IMR-90 (cell line): Measurements from ENCODE around the gene KIFC3. TPM values are rescaled to one million over a fixed set of nuclear protein-coding genes. Genes with fewer than 3 reads are reported as not detected.

Experiments
- ATAC-seq: fragments of 200-7000 bp; cut with Tn5 transposase; 2 replicates; pipeline ENCODE4 v1.9.1; 2020; ENCODE audit warnings: low read depth, mild to moderate bottlenecking, moderate library complexity
- BruUV-seq: library from RNA; stranded (reverse); fragments of 400-500 nt; replicated peaks from 2 replicates; lab custom pipeline; 2021; lab: Mats Ljungman, UMichigan
- CTCF ChIA-PET: fragments of 300-600 bp; formaldehyde crosslinking; extraction: SDS; loops from one replicate; lab custom pipeline; 2021; ENCODE audit warnings: antibody characterized with exemption; lab: Yijun Ruan, JAX
- POLR2A ChIA-PET: fragments of 300-600 bp; sonication (Branson Sonifier 250); formaldehyde crosslinking; loops from one replicate; lab custom pipeline; 2022; ENCODE audit warnings: antibody characterized with exemption; ENCODE audit not compliant: unreplicated experiment; lab: Charles Lee
- DNase-seq: peaks from one replicate; pipeline ENCODE4 v3.0.0; 2013
- H2AFZ ChIP-seq: replicated peaks from 2 replicates; pipeline ENCODE3; 2013; ENCODE audit warnings: low read length, mild to moderate bottlenecking; ENCODE audit not compliant: poor library complexity
- H2AK5ac ChIP-seq: 2 replicates; pipeline ENCODE4 v1.6.1; 2013; ENCODE audit warnings: low read depth, low read length, inconsistent platforms
- H2AK9ac ChIP-seq: replicated peaks from 2 replicates; pipeline ENCODE3; 2013; ENCODE audit warnings: mild to moderate bottlenecking, low read depth, low read length, moderate library complexity; ENCODE audit not compliant: poor library complexity
- H2BK120ac ChIP-seq: 2 replicates; pipeline ENCODE4 v1.6.1; 2013; ENCODE audit warnings: low read depth, low read length, inconsistent platforms
- H2BK15ac ChIP-seq: 3 replicates; pipeline ENCODE4 v1.6.1; 2013; ENCODE audit warnings: low read depth, low read length, inconsistent platforms
- H2BK20ac ChIP-seq: 2 replicates; pipeline ENCODE4 v1.6.1; 2013; ENCODE audit warnings: low read depth, mild to moderate bottlenecking, inconsistent platforms, low read length, moderate library complexity
- H2BK5ac ChIP-seq: 2 replicates; pipeline ENCODE4 v1.6.1; 2013; ENCODE audit warnings: mild to moderate bottlenecking, low read depth, low read length, inconsistent platforms; ENCODE audit not compliant: poor library complexity, severe bottlenecking
- H3K14ac ChIP-seq: replicated peaks from 2 replicates; pipeline ENCODE4 v1.6.1; 2013; ENCODE audit warnings: low read depth, low read length, inconsistent platforms
- H3K18ac ChIP-seq: 2 replicates; pipeline ENCODE4 v1.6.1; 2013; ENCODE audit warnings: low read depth, low read length, control low read depth
- H3K23ac ChIP-seq: 2 replicates; pipeline ENCODE4 v1.6.1; 2013; ENCODE audit warnings: low read depth, low read length, inconsistent platforms
- H3K27ac ChIP-seq: 2 replicates; pipeline ENCODE4 v1.5.1; 2013; ENCODE audit warnings: mild to moderate bottlenecking, control low read depth, low read length; ENCODE audit not compliant: insufficient read depth
- H3K27me3 ChIP-seq: 2 replicates; pipeline ENCODE4 v1.6.1; 2013; ENCODE audit warnings: low read length; ENCODE audit not compliant: control insufficient read depth, insufficient read depth
- H3K36me3 ChIP-seq: 2 replicates; pipeline ENCODE4 v1.6.1; 2013; ENCODE audit warnings: low read length, mixed read lengths; ENCODE audit not compliant: control insufficient read depth, insufficient read depth
- H3K4ac ChIP-seq: 2 replicates; pipeline ENCODE4 v1.6.1; 2013; ENCODE audit warnings: low read depth, low read length, inconsistent platforms
- H3K4me1 ChIP-seq: 2 replicates; pipeline ENCODE4 v1.6.1; 2013; ENCODE audit warnings: low read length, mixed read lengths; ENCODE audit not compliant: control insufficient read depth, insufficient read depth
- H3K4me2 ChIP-seq: 2 replicates; pipeline ENCODE4 v1.6.1; 2013; ENCODE audit warnings: low read depth, mild to moderate bottlenecking, control low read depth, low read length, moderate library complexity
- H3K4me3 ChIP-seq: 2 replicates; pipeline ENCODE4 v1.5.1; 2013; ENCODE audit warnings: low read depth, mild to moderate bottlenecking, control low read depth, low read length, moderate library complexity; ENCODE audit not compliant: insufficient read depth
- H3K56ac ChIP-seq: 2 replicates; pipeline ENCODE4 v1.6.1; 2013; ENCODE audit warnings: low read length, inconsistent platforms; ENCODE audit not compliant: insufficient read depth; ENCODE audit errors: extremely low read depth
- H3K79me1 ChIP-seq, 2 experiments: 2 replicates each; pipeline ENCODE4 v1.6.1; 2013; ENCODE audit warnings: low read length in 2 of 2, inconsistent platforms in 1 of 2, low read depth in 1 of 2
- H3K9ac ChIP-seq: 2 replicates; pipeline ENCODE4 v1.6.1; 2013; ENCODE audit warnings: low read depth, low read length, control low read depth
- H3K9me1 ChIP-seq: 2 replicates; pipeline ENCODE4 v1.6.1; 2013; ENCODE audit warnings: low read length, inconsistent platforms; ENCODE audit not compliant: insufficient read depth
- H3K9me3 ChIP-seq: 2 replicates; pipeline ENCODE4 v1.6.1; 2013; ENCODE audit warnings: low read length; ENCODE audit not compliant: control insufficient read depth, insufficient read depth
- H4K20me1 ChIP-seq: 2 replicates; pipeline ENCODE4 v1.6.1; 2013; ENCODE audit warnings: low read length, inconsistent platforms; ENCODE audit not compliant: insufficient read depth
- H4K5ac ChIP-seq: 2 replicates; pipeline ENCODE4 v1.6.1; 2013; ENCODE audit warnings: mild to moderate bottlenecking, low read depth, low read length, control low read depth
- H4K8ac ChIP-seq, 2 experiments: 2 replicates each; pipeline ENCODE4 v1.6.1; 2013; ENCODE audit warnings: low read depth in 2 of 2, low read length in 2 of 2, control low read depth in 1 of 2, inconsistent platforms in 1 of 2
- H4K91ac ChIP-seq: 2 replicates; pipeline ENCODE4 v1.6.1; 2013; ENCODE audit warnings: low read depth, low read length, inconsistent platforms; ENCODE audit not compliant: insufficient read depth
- BHLHE40 ChIP-seq: fragments of 150-350 bp; IDR thresholded peaks from 2 replicates; pipeline ENCODE4 v1.6.1; 2016; ENCODE audit warnings: mild to moderate bottlenecking, low read depth, low read length
- CEBPB ChIP-seq: IDR thresholded peaks from 2 replicates; pipeline ENCODE4 v1.6.1; 2012; ENCODE audit warnings: low read depth, low read length, improper control_type of control experiment
- CHD1 ChIP-seq: IDR thresholded peaks from 2 replicates; pipeline ENCODE4 v1.6.1; 2012; ENCODE audit warnings: low read depth, low read length, improper control_type of control experiment
- FOS ChIP-seq: fragments of 150-350 bp; IDR thresholded peaks from 2 replicates; pipeline ENCODE4 v1.6.1; 2016; ENCODE audit warnings: low read depth, low read length
- MAFK ChIP-seq: IDR thresholded peaks from 2 replicates; pipeline ENCODE4 v1.6.1; 2012; ENCODE audit warnings: low read depth, low read length, improper control_type of control experiment
- MAZ ChIP-seq: IDR thresholded peaks from 2 replicates; pipeline ENCODE4 v1.6.1; 2012; ENCODE audit warnings: low read depth, mild to moderate bottlenecking, low read length, improper control_type of control experiment, moderate library complexity, borderline replicate concordance
- MXI1 ChIP-seq: IDR thresholded peaks from 2 replicates; pipeline ENCODE4 v1.6.1; 2012; ENCODE audit warnings: low read depth, mild to moderate bottlenecking, low read length, moderate library complexity, borderline replicate concordance
- NFE2L2 ChIP-seq: fragments of 150-350 bp; IDR thresholded peaks from 2 replicates; pipeline ENCODE4 v1.6.1; 2016; ENCODE audit warnings: low read depth, mild to moderate bottlenecking, low read length
- POLR2A ChIP-seq: IDR thresholded peaks from 2 replicates; pipeline ENCODE4 v1.6.1; 2012; ENCODE audit warnings: mild to moderate bottlenecking, low read depth, low read length
- RAD21 ChIP-seq: IDR thresholded peaks from 2 replicates; pipeline ENCODE4 v1.6.1; 2012; ENCODE audit warnings: low read length, improper control_type of control experiment
- RCOR1 ChIP-seq: IDR thresholded peaks from 2 replicates; pipeline ENCODE4 v1.6.1; 2012; ENCODE audit warnings: mild to moderate bottlenecking, low read length, improper control_type of control experiment; ENCODE audit not compliant: insufficient replicate concordance
- RFX5 ChIP-seq: IDR thresholded peaks from 2 replicates; pipeline ENCODE4 v1.8.0; 2012; ENCODE audit warnings: low read depth, mild to moderate bottlenecking, low read length, moderate library complexity
- SMC3 ChIP-seq: fragments of 150-350 bp; IDR thresholded peaks from 2 replicates; pipeline ENCODE4 v1.6.1; 2016; ENCODE audit warnings: low read depth, mild to moderate bottlenecking, antibody characterized with exemption, low read length, moderate library complexity
- WGBS, 2 experiments: methylation state at CpG; one replicate each; pipeline versions ENCODE4 v1.1.5 to v1.1.7; 2013; ENCODE audit warnings: missing lambda C conversion rate in 2 of 2; ENCODE audit not compliant: insufficient read length in 1 of 2; ENCODE audit errors: extremely low coverage in 2 of 2; 5-methylcytosine and 5-hydroxymethylcytosine counted together
- dilution Hi-C: fragments of 300-500 bp; cut with HindIII; formaldehyde crosslinking; loops from one replicate; pipeline ENCODE4 v1.14.3; 2018; ENCODE audit warnings: low sequenced_read_pairs; ENCODE audit not compliant: unreplicated experiment
- in situ Hi-C: fragments of 300-500 bp; cut with MboI; formaldehyde crosslinking; loops from 3 replicates; pipeline ENCODE4 v1.14.3; 2019; ENCODE audit warnings: low sequenced_read_pairs, inconsistent platforms, mixed read lengths
- intact Hi-C: fragments of 100-400 bp; cut with micrococcal nuclease; formaldehyde crosslinking; loops from 2 replicates; pipeline ENCODE4 v1.10.0; 2022
- polyA plus RNA-seq, 3 experiments: library from polyadenylated mRNA; depleted of rRNA; stranded (reverse); fragments of >200 nt; gene quantifications; 2 replicates each; pipeline ENCODE4 v1.2.3, GENCODE V29; 2012; ENCODE audit warnings: low replicate concordance in 1 of 3
- total RNA-seq: library from RNA; depleted of rRNA; stranded (reverse); fragments of >200 nt; gene quantifications from 2 replicates; pipeline ENCODE4 v1.2.3, GENCODE V29; 2012
- TF ChIP-seq, protein P1 (sequence below): fragments of 150-350 bp; IDR thresholded peaks from 2 replicates; pipeline ENCODE4 v1.6.1; 2017; ENCODE audit warnings: mild to moderate bottlenecking, antibody characterized with exemption, low read length, low read depth
- TF ChIP-seq, protein P2 (sequence below): fragments of 150-350 bp; IDR thresholded peaks from 2 replicates; pipeline ENCODE4 v1.6.1; 2016; ENCODE audit warnings: low read depth, mild to moderate bottlenecking, low read length, moderate library complexity, borderline replicate concordance
- TF ChIP-seq, protein P3 (sequence below): conservative IDR thresholded peaks from 2 replicates; pipeline ENCODE4 v1.5.1; 2012; ENCODE audit warnings: mild to moderate bottlenecking, low read depth, low read length, improper control_type of control experiment

KIFC3 gene
- total and polyA plus RNA-seq, 2 of the 4 experiments (the other 2 are of a cell fraction): 48.6 to 62.5 TPM

DNA sequence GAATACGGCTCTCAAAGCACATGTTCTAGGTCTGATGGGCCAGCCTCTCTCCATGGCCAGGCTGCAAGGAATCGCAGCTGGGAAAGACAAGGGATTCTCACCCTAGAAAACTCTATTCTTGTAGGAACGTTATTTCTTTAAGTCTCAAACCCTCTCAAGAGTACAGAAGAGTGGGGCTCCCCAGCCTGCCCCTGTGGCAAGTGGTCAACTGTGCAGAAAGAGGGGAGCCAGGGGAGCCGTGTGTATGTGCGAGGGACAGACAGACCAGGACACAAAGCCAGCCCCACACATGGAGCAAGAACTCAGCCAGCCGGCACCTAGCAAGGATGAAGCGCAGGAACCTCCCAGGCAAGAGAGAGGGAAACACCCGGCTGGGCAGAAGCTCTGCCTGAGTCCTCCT lies 16.4 kb downstream of the KIFC3 start:
- intact Hi-C loops: no loop called here
- in situ Hi-C loops: no loop called here
- POLR2A ChIA-PET: interaction anchor here (0.6 kb wide), 1 partner anchor 98 kb away, joined by 3 read pairs; no protein-coding TSS in a partner anchor

More for the DNA sequence above, 16.4 kb downstream of the KIFC3 start:
- Histone ChIP-seq H3K27me3 (no peaks in the 10 kb centered on the region), H2AFZ (no peak overlapping the region), H2AK5ac (no peak overlapping the region), H2AK9ac (no peak overlapping the region), H3K4me3 (no peak overlapping the region), H4K20me1 (peaks cover 18% of the 10 kb centered on the region; the same call in 1 of the 2 replicates), H3K9me1 (peaks cover 15% of the 10 kb centered on the region; the same call in 1 of the 2 replicates), H2BK5ac (no peak overlapping the region), H3K23ac (no peak overlapping the region), H3K27ac (no peak overlapping the region), H3K36me3 (peaks cover 44% of the 10 kb centered on the region), H3K4me2 (no peak overlapping the region), H4K8ac (no peak overlapping the region), H3K9ac (no peak overlapping the region), H3K56ac (no peak overlapping the region), H3K14ac (no peak overlapping the region), H4K5ac (no peak overlapping the region), H3K4me1 (peaks cover 6% of the 10 kb centered on the region; the same call in 1 of the 2 replicates), H3K9me3 (no peaks in the 10 kb centered on the region), H4K91ac (no peak overlapping the region), H3K79me1 (peaks cover 18 to 68% of the 10 kb centered on the region in 2 experiments), H2BK20ac (no peak overlapping the region), H3K4ac (no peak overlapping the region), H3K18ac (no peak overlapping the region), H2BK120ac (no peak overlapping the region), H2BK15ac (no peak overlapping the region)
- no TSS peak for BruUV-seq
- ATAC-seq (no peak), DNase-seq (no peak)
- TF ChIP-seq RAD21: no peak
- TF ChIP-seq MXI1: no peak
- TF ChIP-seq, protein P1, sequence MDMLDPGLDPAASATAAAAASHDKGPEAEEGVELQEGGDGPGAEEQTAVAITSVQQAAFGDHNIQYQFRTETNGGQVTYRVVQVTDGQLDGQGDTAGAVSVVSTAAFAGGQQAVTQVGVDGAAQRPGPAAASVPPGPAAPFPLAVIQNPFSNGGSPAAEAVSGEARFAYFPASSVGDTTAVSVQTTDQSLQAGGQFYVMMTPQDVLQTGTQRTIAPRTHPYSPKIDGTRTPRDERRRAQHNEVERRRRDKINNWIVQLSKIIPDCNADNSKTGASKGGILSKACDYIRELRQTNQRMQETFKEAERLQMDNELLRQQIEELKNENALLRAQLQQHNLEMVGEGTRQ: no peak
- TF ChIP-seq BHLHE40: no peak
- TF ChIP-seq NFE2L2: no peak
- TF ChIP-seq CEBPB: no peak
- TF ChIP-seq RFX5: no peak
- TF ChIP-seq MAFK: no peak
- TF ChIP-seq POLR2A: no peak
- no peak for TF ChIP-seq CHD1
- TF ChIP-seq, protein P2, sequence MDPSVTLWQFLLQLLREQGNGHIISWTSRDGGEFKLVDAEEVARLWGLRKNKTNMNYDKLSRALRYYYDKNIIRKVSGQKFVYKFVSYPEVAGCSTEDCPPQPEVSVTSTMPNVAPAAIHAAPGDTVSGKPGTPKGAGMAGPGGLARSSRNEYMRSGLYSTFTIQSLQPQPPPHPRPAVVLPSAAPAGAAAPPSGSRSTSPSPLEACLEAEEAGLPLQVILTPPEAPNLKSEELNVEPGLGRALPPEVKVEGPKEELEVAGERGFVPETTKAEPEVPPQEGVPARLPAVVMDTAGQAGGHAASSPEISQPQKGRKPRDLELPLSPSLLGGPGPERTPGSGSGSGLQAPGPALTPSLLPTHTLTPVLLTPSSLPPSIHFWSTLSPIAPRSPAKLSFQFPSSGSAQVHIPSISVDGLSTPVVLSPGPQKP: no peak
- TF ChIP-seq RCOR1: no peak
- TF ChIP-seq MAZ: no peak
- TF ChIP-seq FOS: no peak
- no peak for TF ChIP-seq SMC3
- TF ChIP-seq, protein P3, sequence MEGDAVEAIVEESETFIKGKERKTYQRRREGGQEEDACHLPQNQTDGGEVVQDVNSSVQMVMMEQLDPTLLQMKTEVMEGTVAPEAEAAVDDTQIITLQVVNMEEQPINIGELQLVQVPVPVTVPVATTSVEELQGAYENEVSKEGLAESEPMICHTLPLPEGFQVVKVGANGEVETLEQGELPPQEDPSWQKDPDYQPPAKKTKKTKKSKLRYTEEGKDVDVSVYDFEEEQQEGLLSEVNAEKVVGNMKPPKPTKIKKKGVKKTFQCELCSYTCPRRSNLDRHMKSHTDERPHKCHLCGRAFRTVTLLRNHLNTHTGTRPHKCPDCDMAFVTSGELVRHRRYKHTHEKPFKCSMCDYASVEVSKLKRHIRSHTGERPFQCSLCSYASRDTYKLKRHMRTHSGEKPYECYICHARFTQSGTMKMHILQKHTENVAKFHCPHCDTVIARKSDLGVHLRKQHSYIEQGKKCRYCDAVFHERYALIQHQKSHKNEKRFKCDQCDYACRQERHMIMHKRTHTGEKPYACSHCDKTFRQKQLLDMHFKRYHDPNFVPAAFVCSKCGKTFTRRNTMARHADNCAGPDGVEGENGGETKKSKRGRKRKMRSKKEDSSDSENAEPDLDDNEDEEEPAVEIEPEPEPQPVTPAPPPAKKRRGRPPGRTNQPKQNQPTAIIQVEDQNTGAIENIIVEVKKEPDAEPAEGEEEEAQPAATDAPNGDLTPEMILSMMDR: no peak
- dilution Hi-C loops: no loop called here
- WGBS, 2 experiments: 100% methylated on average over 2 of the region's 8 CpGs; no CpG with 5 or more reads in 1 of the 2 experiments
- CTCF ChIA-PET: interaction anchor here (0.7 kb wide), 1 partner anchor 19 kb away, joined by 3 read pairs; no protein-coding TSS in a partner anchor
